ENCODE data around the gene SORCS2. TPM values are rescaled to one million over a fixed set of nuclear protein-coding genes. Genes with fewer than 3 reads are reported as not detected.

The SORCS2 gene
- total and polyA plus RNA-seq, 2 of the 4 experiments (the other 2 are of a cell fraction) = 0.36 to 0.62 TPM

DNA sequence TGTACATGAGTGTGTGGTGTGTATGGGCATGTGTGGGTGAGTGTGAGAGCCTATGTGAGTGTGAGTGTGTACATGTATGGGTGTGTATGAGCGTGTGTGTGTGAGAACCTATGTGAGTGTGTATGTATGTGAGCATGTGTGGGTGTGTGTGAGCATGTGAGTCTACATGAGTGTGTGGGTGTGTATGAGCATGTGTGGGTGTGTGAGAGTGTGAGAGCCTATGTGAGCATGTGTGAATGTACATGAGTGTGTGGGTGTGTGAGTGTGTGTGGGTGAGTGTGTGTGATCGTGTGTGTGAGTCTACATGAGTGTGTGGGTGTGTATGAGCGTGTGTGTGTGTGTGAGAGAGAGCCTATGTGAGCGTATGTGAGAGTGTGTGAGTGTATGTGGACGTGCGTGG lies 447.8 kb downstream of the SORCS2 start:
- Histone ChIP-seq H3K27ac (ENCODE audit: insufficient read depth, low read length) (no peak overlapping the region), H4K5ac (ENCODE audit: low read depth, low read length) (no peak overlapping the region), H3K9ac (ENCODE audit: low read depth, low read length) (no peak overlapping the region), H3K9me3 (ENCODE audit: control insufficient read depth, insufficient read depth, low read length) (peaks cover 6% of the 10 kb centered on the region), H2AFZ (replicated peaks; ENCODE audit: low read length, poor library complexity) (peak overlapping the region; percentile 49), H2AK5ac (ENCODE audit: low read depth, low read length) (no peak overlapping the region), H2BK20ac (ENCODE audit: low read depth, low read length) (no peak overlapping the region), H3K23ac (ENCODE audit: low read depth, low read length) (no peak overlapping the region), H3K79me1 (ENCODE audit: low read depth in 1 of 2, low read length in 2 of 2) (no peaks in the 10 kb centered on the region), H3K56ac (ENCODE audit: extremely low read depth, insufficient read depth, low read length) (no peak overlapping the region), H3K18ac (ENCODE audit: low read depth, low read length) (no peak overlapping the region), H3K14ac (replicated peaks; ENCODE audit: low read depth, low read length) (no peak overlapping the region), H3K9me1 (ENCODE audit: insufficient read depth, low read length) (peaks cover 7% of the 10 kb centered on the region; the same call in 1 of the 2 replicates), H2AK9ac (replicated peaks; ENCODE audit: low read depth, low read length, poor library complexity) (no peak overlapping the region), H4K20me1 (ENCODE audit: insufficient read depth, low read length) (no peaks in the 10 kb centered on the region), H3K4me3 (ENCODE audit: insufficient read depth, low read depth, low read length) (no peak overlapping the region), H2BK120ac (ENCODE audit: low read depth, low read length) (no peak overlapping the region), H2BK15ac (ENCODE audit: low read depth, low read length) (no peak overlapping the region), H3K4me1 (ENCODE audit: control insufficient read depth, insufficient read depth, low read length) (no peaks in the 10 kb centered on the region), H3K4me2 (ENCODE audit: low read depth, low read length) (no peak overlapping the region), H3K4ac (ENCODE audit: low read depth, low read length) (no peak overlapping the region), H3K36me3 (ENCODE audit: control insufficient read depth, insufficient read depth, low read length) (no peaks in the 10 kb centered on the region), H3K27me3 (ENCODE audit: control insufficient read depth, insufficient read depth, low read length) (peaks cover 15% of the 10 kb centered on the region), H2BK5ac (ENCODE audit: low read depth, low read length, poor library complexity, severe bottlenecking) (no peak overlapping the region), H4K91ac (ENCODE audit: insufficient read depth, low read depth, low read length) (no peak overlapping the region), H4K8ac (ENCODE audit: low read depth in 2 of 2, low read length in 2 of 2) (no peak overlapping the region)
- BruUV-seq (replicated peaks) = no TSS peak
- ATAC-seq (ENCODE audit: low read depth) (no peak), DNase-seq (no peak)
- in situ Hi-C loops (cut with MboI; ENCODE audit: low sequenced_read_pairs) (no loop called here), dilution Hi-C loops (cut with HindIII; ENCODE audit: low sequenced_read_pairs, unreplicated experiment) (no loop called here), intact Hi-C loops (cut with micrococcal nuclease) (no loop called here)
- ChIA-PET CTCF (no interaction called here), POLR2A (ENCODE audit: unreplicated experiment) (no interaction called here)
- WGBS, 2 experiments (ENCODE audit: extremely low coverage in 2 of 2, insufficient read length in 1 of 2) = 92% methylated on average over 4 of the region's 6 CpGs; no CpG with 5 or more reads in 1 of the 2 experiments
- TF ChIP-seq RFX5 (IDR thresholded peaks at IDR 0.05; ENCODE audit: low read depth, low read length) (no peak), RAD21 (IDR thresholded peaks at IDR 0.05; ENCODE audit: low read length) (no peak), SMC3 (IDR thresholded peaks at IDR 0.05; ENCODE audit: low read depth, low read length) (no peak), NFE2L2 (IDR thresholded peaks at IDR 0.05; ENCODE audit: low read depth, low read length) (no peak), MAFK (IDR thresholded peaks at IDR 0.05; ENCODE audit: low read depth, low read length) (no peak), POLR2A (IDR thresholded peaks at IDR 0.05; ENCODE audit: low read depth, low read length) (no peak), RCOR1 (IDR thresholded peaks at IDR 0.05; ENCODE audit: insufficient replicate concordance, low read length) (no peak), CEBPB (IDR thresholded peaks at IDR 0.05; ENCODE audit: low read depth, low read length) (no peak), CHD1 (IDR thresholded peaks at IDR 0.05; ENCODE audit: low read depth, low read length) (no peak), BHLHE40 (IDR thresholded peaks at IDR 0.05; ENCODE audit: low read depth, low read length) (no peak), FOS (IDR thresholded peaks at IDR 0.05; ENCODE audit: low read depth, low read length) (no peak), MAZ (IDR thresholded peaks at IDR 0.05; ENCODE audit: borderline replicate concordance, low read depth, low read length) (no peak), MXI1 (IDR thresholded peaks at IDR 0.05; ENCODE audit: borderline replicate concordance, low read depth, low read length) (no peak)
- TF ChIP-seq, protein P1, sequence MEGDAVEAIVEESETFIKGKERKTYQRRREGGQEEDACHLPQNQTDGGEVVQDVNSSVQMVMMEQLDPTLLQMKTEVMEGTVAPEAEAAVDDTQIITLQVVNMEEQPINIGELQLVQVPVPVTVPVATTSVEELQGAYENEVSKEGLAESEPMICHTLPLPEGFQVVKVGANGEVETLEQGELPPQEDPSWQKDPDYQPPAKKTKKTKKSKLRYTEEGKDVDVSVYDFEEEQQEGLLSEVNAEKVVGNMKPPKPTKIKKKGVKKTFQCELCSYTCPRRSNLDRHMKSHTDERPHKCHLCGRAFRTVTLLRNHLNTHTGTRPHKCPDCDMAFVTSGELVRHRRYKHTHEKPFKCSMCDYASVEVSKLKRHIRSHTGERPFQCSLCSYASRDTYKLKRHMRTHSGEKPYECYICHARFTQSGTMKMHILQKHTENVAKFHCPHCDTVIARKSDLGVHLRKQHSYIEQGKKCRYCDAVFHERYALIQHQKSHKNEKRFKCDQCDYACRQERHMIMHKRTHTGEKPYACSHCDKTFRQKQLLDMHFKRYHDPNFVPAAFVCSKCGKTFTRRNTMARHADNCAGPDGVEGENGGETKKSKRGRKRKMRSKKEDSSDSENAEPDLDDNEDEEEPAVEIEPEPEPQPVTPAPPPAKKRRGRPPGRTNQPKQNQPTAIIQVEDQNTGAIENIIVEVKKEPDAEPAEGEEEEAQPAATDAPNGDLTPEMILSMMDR (conservative IDR thresholded peaks at IDR 0.05; ENCODE audit: low read depth, low read length) = no peak
- TF ChIP-seq, protein P2, sequence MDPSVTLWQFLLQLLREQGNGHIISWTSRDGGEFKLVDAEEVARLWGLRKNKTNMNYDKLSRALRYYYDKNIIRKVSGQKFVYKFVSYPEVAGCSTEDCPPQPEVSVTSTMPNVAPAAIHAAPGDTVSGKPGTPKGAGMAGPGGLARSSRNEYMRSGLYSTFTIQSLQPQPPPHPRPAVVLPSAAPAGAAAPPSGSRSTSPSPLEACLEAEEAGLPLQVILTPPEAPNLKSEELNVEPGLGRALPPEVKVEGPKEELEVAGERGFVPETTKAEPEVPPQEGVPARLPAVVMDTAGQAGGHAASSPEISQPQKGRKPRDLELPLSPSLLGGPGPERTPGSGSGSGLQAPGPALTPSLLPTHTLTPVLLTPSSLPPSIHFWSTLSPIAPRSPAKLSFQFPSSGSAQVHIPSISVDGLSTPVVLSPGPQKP (IDR thresholded peaks at IDR 0.05; ENCODE audit: borderline replicate concordance, low read depth, low read length) = no peak
